Measurements from ENCODE around the gene METTL25B.

DNA sequence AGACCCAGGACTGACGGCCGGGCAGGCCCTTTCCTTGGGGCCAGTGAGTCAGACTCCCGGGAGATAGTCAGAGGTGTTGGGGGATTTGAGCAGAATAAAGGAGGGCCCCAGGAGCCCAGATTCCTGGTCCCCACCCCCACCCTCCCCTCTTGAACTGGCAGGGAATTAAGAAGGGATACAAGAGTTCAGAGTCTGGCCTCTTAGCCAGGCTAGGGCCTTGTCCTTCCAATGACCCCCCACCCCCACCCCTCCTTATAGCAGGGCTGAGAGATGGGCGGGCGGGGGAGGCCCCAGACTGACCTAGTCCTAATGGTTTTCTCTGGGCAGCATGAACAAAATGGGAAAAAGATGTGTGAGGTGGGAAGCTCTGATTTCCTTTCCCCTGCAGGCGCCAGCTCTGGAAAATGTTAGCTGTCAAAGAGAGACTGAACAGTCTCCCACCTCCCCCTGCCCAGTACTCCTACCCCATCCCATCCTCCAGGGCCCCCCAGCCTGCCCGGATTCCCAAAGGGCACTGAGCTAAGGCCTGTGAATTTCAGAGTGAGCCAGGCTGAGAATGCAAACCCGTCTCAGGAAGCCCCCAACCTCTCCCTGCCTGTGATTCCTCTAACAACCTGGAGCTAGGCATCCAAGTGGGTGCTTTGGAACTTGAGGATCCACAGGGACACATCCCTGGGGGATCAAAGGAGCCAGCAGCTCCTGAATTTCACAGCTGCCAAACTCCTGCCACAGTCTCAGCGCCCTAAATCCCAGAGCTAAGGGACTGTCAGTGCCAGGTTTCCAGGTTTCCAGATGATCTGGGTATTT, 17.1 kb upstream of the METTL25B start:
- no peak for TF ChIP-seq POLR2A (IDR thresholded peaks at IDR 0.05; ENCODE audit: low read depth, low read length)
- TF ChIP-seq CTCF (conservative IDR thresholded peaks at IDR 0.05; ENCODE audit: low read depth, low read length): no peak
- no peak for TF ChIP-seq SMC3 (IDR thresholded peaks at IDR 0.05; ENCODE audit: low read depth, low read length)
- no peak for TF ChIP-seq USF2 (IDR thresholded peaks at IDR 0.05; ENCODE audit: low read depth, low read length)
- TF ChIP-seq NFE2L2 (IDR thresholded peaks at IDR 0.05; ENCODE audit: low read depth, low read length): no peak
- TF ChIP-seq MXI1 (IDR thresholded peaks at IDR 0.05; ENCODE audit: borderline replicate concordance, low read depth, low read length): no peak
- no peak for TF ChIP-seq CEBPB (IDR thresholded peaks at IDR 0.05; ENCODE audit: low read depth, low read length)
- TF ChIP-seq RAD21 (IDR thresholded peaks at IDR 0.05; ENCODE audit: low read length): no peak
- no peak for TF ChIP-seq MAFK (IDR thresholded peaks at IDR 0.05; ENCODE audit: low read depth, low read length)
- no peak for TF ChIP-seq ELK1 (IDR thresholded peaks at IDR 0.05; ENCODE audit: borderline replicate concordance, low read depth, low read length)
- no peak for TF ChIP-seq MAZ (IDR thresholded peaks at IDR 0.05; ENCODE audit: borderline replicate concordance, low read depth, low read length)
- TF ChIP-seq RCOR1 (IDR thresholded peaks at IDR 0.05; ENCODE audit: insufficient replicate concordance, low read length): no peak

Measured in IMR-90 (cell line).